ENCODE results near the gene IGFL1.
"Not testable (repeated sequence)": the region's sequence is repeated elsewhere in the genome, so short reads cannot be mapped to it uniquely, and the experiment has no call there.

IGFL1 gene

DNA sequence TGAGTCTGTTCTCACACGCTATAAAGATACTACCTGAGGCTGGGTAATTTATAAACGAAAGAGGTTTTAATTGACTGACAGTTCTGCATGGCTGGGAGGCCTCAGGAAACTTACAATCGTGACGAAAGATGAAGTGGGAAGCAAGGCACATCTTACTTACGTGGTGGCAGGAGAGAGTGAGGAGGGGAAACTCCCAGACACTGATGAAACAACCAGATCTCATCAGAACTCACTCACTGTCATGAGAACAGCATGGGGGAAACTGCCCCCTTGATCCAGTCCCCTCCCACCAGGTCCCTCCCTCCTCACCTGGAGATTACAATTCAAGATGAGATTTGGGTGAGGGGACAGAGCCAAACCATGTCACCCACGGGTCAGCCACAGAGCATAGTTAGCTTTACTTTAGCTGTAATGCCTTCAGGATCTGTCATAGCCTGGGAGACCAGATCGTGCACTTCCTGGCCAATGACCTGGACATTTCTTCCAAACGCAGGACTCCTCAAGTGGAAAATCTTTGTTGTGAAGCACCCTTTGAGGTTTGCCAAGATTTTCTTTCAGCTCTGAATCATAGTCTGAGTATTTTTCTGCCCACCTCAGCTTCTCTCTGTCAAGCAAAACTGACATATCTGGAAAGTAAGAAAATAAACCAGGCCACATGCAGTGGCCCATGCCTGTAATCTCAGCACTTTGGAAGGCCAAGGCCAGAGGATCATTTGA lies 42.1 kb downstream of the IGFL1 start:
- peak; percentile 15 for DNase-seq (ENCODE audit: low read depth)

DNA sequence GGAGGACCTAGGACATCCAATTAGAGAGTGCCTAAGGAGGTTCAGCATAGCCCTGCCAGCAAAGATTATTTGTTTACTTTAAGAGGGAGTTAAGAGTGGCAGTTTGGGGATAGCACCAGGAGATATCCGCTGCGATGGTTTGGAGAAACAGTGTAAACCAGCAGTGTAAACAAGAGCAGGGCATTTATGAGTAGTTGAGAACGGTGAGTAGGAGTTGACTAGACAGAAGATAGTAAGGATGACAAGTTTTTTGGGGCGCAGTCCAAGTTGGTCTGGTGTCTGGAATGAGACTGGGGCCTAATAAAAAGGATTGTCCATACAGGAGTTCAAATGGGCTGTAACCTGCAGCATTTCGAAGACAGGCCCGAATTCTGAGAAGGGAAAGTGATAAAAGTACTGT lies 44.4 kb downstream of the IGFL1 start:
- DNase-seq (ENCODE audit: low read depth): not testable (repeated sequence)

DNA sequence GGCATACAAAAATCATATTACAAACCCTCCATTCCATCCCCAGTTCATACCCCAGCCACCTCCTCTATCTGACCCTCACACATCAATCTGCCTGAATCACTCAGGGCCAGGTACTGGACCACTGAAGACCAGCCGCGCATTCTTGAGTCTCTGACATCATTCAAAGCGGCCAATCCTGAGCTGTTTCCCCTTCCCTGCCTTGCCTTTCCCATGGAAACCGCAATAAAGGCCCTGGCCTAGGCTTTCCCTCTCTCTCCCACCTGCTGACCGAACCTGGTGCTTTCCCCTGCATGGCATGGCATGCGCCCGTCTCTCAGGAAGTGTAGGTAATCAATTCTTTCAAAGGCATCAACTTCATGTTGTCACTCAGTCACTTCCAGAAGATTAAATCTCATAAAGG lies 49.6 kb downstream of the IGFL1 start:
- DNase-seq (ENCODE audit: low read depth): no peak
